ENCODE data around the gene FBXO9. TPM values are rescaled to one million over a fixed set of nuclear protein-coding genes. Genes with fewer than 3 reads are reported as not detected.

The FBXO9 gene
- total RNA-seq, 1 donor from 2014 or later: 65.2 TPM

- Mint-ChIP-seq H3K36me3 (ENCODE audit: low read depth) (no peaks in the 10 kb centered on the region), H3K9me3 (peaks cover 4% of the 10 kb centered on the region), H3K4me3 (no peak overlapping the region), H3K27me3 (peaks cover 18% of the 10 kb centered on the region), H3K27ac (no peak overlapping the region), H3K4me1 (peaks cover 4% of the 10 kb centered on the region)
- intact Hi-C loops (cut with micrococcal nuclease): no loop called here
- no peak for DNase-seq
Observed at GRCh38 chr6:53115113-53115512, 49.9 kb downstream of the FBXO9 start.

GRCh38 chr6:53115741-53116140 is 50.5 kb downstream of the FBXO9 start:
- peaks cover 21% of the 10 kb centered on the region for H3K27me3 Mint-ChIP-seq
- no peak for DNase-seq
- H3K4me1 Mint-ChIP-seq: peaks cover 4% of the 10 kb centered on the region
- intact Hi-C loops (cut with micrococcal nuclease): no loop called here
- no peak overlapping the region for H3K27ac Mint-ChIP-seq
- peaks cover 4% of the 10 kb centered on the region for H3K9me3 Mint-ChIP-seq
- H3K36me3 Mint-ChIP-seq (ENCODE audit: low read depth): no peaks in the 10 kb centered on the region
- no peak overlapping the region for H3K4me3 Mint-ChIP-seq

- Mint-ChIP-seq H3K27me3 (peaks cover 18% of the 10 kb centered on the region), H3K4me3 (no peak overlapping the region), H3K36me3 (ENCODE audit: low read depth) (no peaks in the 10 kb centered on the region), H3K4me1 (no peaks in the 10 kb centered on the region), H3K9me3 (peaks cover 4% of the 10 kb centered on the region), H3K27ac (no peak overlapping the region)
- DNase-seq: no peak
- intact Hi-C loops (cut with micrococcal nuclease): no loop called here
Observed at GRCh38 chr6:53119349-53119748, 54.1 kb downstream of the FBXO9 start.

GRCh38 chr6:53119772-53120409 is 54.7 kb downstream of the FBXO9 start:
- Mint-ChIP-seq H3K4me3 (no peak overlapping the region), H3K36me3 (ENCODE audit: low read depth) (no peaks in the 10 kb centered on the region), H3K4me1 (no peaks in the 10 kb centered on the region), H3K27me3 (peaks cover 17% of the 10 kb centered on the region), H3K27ac (no peak overlapping the region), H3K9me3 (peaks cover 4% of the 10 kb centered on the region)
- intact Hi-C loops (cut with micrococcal nuclease): no loop called here
- no peak for DNase-seq

- Mint-ChIP-seq H3K9me3 (no peaks in the 10 kb centered on the region), H3K4me3 (no peak overlapping the region), H3K4me1 (no peaks in the 10 kb centered on the region), H3K27ac (no peak overlapping the region), H3K36me3 (ENCODE audit: low read depth) (no peaks in the 10 kb centered on the region), H3K27me3 (peaks cover 20% of the 10 kb centered on the region)
- intact Hi-C loops (cut with micrococcal nuclease): no loop called here
- DNase-seq: no peak
Observed at GRCh38 chr6:53124131-53124800, 59.1 kb downstream of the FBXO9 start.

- DNase-seq: no peak
- Mint-ChIP-seq H3K4me3 (no peak overlapping the region), H3K36me3 (ENCODE audit: low read depth) (no peaks in the 10 kb centered on the region), H3K27ac (no peak overlapping the region), H3K27me3 (peaks cover 21% of the 10 kb centered on the region), H3K4me1 (no peaks in the 10 kb centered on the region), H3K9me3 (no peaks in the 10 kb centered on the region)
- intact Hi-C loops (cut with micrococcal nuclease): no loop called here
Observed at GRCh38 chr6:53125276-53125675, 60.1 kb downstream of the FBXO9 start.

GRCh38 chr6:53128842-53129241 is 63.6 kb downstream of the FBXO9 start:
- no peak overlapping the region for H3K4me3 Mint-ChIP-seq
- H3K9me3 Mint-ChIP-seq: no peaks in the 10 kb centered on the region
- H3K27ac Mint-ChIP-seq: no peak overlapping the region
- no peaks in the 10 kb centered on the region for H3K36me3 Mint-ChIP-seq (ENCODE audit: low read depth)
- intact Hi-C loops (cut with micrococcal nuclease): no loop called here
- peaks cover 13% of the 10 kb centered on the region for H3K27me3 Mint-ChIP-seq
- H3K4me1 Mint-ChIP-seq: no peaks in the 10 kb centered on the region
- no peak for DNase-seq

GRCh38 chr6:53130569-53131290 is 65.5 kb downstream of the FBXO9 start:
- H3K4me3 Mint-ChIP-seq: no peak overlapping the region
- no peaks in the 10 kb centered on the region for H3K36me3 Mint-ChIP-seq (ENCODE audit: low read depth)
- H3K27ac Mint-ChIP-seq: no peak overlapping the region
- intact Hi-C loops (cut with micrococcal nuclease): no loop called here
- DNase-seq: no peak
- H3K9me3 Mint-ChIP-seq: no peaks in the 10 kb centered on the region
- peaks cover 13% of the 10 kb centered on the region for H3K27me3 Mint-ChIP-seq
- no peaks in the 10 kb centered on the region for H3K4me1 Mint-ChIP-seq

- H3K27me3 Mint-ChIP-seq: peaks cover 6% of the 10 kb centered on the region
- DNase-seq: no peak
- no peaks in the 10 kb centered on the region for H3K36me3 Mint-ChIP-seq (ENCODE audit: low read depth)
- no peaks in the 10 kb centered on the region for H3K4me1 Mint-ChIP-seq
- intact Hi-C loops (cut with micrococcal nuclease): no loop called here
- H3K4me3 Mint-ChIP-seq: no peak overlapping the region
- H3K9me3 Mint-ChIP-seq: no peaks in the 10 kb centered on the region
- no peak overlapping the region for H3K27ac Mint-ChIP-seq
Observed at GRCh38 chr6:53133961-53134360, 68.8 kb downstream of the FBXO9 start.

GRCh38 chr6:53134601-53135235 is 69.5 kb downstream of the FBXO9 start:
- intact Hi-C loops (cut with micrococcal nuclease): no loop called here
- peaks cover 4% of the 10 kb centered on the region for H3K27me3 Mint-ChIP-seq
- no peak overlapping the region for H3K27ac Mint-ChIP-seq
- no peak overlapping the region for H3K4me3 Mint-ChIP-seq
- H3K36me3 Mint-ChIP-seq (ENCODE audit: low read depth): no peaks in the 10 kb centered on the region
- no peaks in the 10 kb centered on the region for H3K9me3 Mint-ChIP-seq
- H3K4me1 Mint-ChIP-seq: no peaks in the 10 kb centered on the region
- no peak for DNase-seq

GRCh38 chr6:53136000-53136609 is 70.9 kb downstream of the FBXO9 start:
- no peaks in the 10 kb centered on the region for H3K4me1 Mint-ChIP-seq
- H3K27me3 Mint-ChIP-seq: peaks cover 6% of the 10 kb centered on the region
- DNase-seq: no peak
- no peaks in the 10 kb centered on the region for H3K36me3 Mint-ChIP-seq (ENCODE audit: low read depth)
- no peaks in the 10 kb centered on the region for H3K9me3 Mint-ChIP-seq
- H3K27ac Mint-ChIP-seq: no peak overlapping the region
- no peak overlapping the region for H3K4me3 Mint-ChIP-seq
- intact Hi-C loops (cut with micrococcal nuclease): no loop called here

- no peaks in the 10 kb centered on the region for H3K4me1 Mint-ChIP-seq
- intact Hi-C loops (cut with micrococcal nuclease): no loop called here
- H3K27ac Mint-ChIP-seq: no peak overlapping the region
- H3K27me3 Mint-ChIP-seq: peaks cover 6% of the 10 kb centered on the region
- H3K36me3 Mint-ChIP-seq (ENCODE audit: low read depth): no peaks in the 10 kb centered on the region
- no peak overlapping the region for H3K4me3 Mint-ChIP-seq
- no peak for DNase-seq
- no peaks in the 10 kb centered on the region for H3K9me3 Mint-ChIP-seq
Observed at GRCh38 chr6:53139841-53140413, 74.7 kb downstream of the FBXO9 start.

- Mint-ChIP-seq H3K36me3 (ENCODE audit: low read depth) (no peaks in the 10 kb centered on the region), H3K4me3 (no peak overlapping the region), H3K9me3 (no peaks in the 10 kb centered on the region), H3K27ac (no peak overlapping the region), H3K27me3 (peaks cover 6% of the 10 kb centered on the region), H3K4me1 (no peaks in the 10 kb centered on the region)
- no peak for DNase-seq
- intact Hi-C loops (cut with micrococcal nuclease): no loop called here
Observed at GRCh38 chr6:53142810-53143209, 77.6 kb downstream of the FBXO9 start.
